ENCODE results near the gene RNF11. TPM values are rescaled to one million over a fixed set of nuclear protein-coding genes. Genes with fewer than 3 reads are reported as not detected.

RNF11 gene, protein sequence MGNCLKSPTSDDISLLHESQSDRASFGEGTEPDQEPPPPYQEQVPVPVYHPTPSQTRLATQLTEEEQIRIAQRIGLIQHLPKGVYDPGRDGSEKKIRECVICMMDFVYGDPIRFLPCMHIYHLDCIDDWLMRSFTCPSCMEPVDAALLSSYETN
- total RNA-seq, result 10 to 100 TPM; 75.1 to 81.5 TPM

DNA sequence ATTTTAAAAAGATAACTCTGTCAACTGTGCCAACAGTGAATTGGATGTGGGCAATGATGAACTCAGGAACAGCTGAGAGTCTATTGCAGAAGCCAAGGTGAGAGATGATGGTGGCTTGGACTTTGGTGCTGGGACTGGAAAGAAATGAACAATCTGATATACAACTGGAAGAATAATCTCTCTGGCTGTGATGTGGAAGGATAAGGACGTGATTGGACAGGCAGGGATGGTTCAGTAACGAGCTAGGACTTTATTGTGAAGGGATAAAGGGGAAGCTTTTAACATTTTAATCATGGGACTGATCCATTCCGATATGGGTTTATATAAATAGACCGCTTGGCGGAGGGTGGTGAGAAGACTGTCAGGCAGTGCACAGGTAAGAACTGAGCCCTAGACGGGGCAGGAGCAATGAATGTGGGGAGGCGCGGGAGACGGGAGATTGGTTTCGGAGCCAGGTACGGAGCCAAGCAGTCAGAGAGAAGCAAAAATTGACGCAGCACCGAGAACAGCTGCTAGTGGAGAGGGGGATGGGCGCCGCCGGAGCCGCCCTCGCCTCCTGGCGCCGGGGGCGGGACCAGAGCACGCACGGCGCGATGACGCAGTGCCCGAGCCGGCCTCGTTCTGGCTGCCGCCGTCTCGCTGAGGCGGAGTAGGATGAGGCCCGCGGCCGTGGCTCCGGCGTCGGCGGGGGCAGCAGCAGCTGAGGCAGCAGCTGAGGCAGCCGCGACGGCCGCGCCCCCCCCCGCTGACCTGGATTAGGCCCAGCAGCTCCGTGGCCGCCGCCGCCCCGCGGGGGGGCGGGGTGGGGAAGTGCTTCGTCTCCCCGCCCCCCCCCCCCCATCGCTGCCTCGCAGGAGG is at the start of gene RNF11:
Gene RNF11 (plus strand): TSS at position 601 of the 858 bp plus-strand sequence. CDS start 484 bp downstream, outside the sequence.
- Histone ChIP-seq H3K27ac (peak within 1 kb of the TSS; percentile 97 to 98), H3K9me3 (no peaks in the 10 kb centered on the region), H3K27me3 (replicated peaks; ENCODE audit: insufficient read depth) (no peaks in the 10 kb centered on the region), H3K4me3 (peak within 1 kb of the TSS; percentile 77 to 99), H3K4me1 (replicated peaks) (peaks cover 9% of the 10 kb centered on the region), H3K36me3 (no peaks in the 10 kb centered on the region)
- peak; percentile 91 for DNase-seq (ENCODE audit: low spot score)
- peak; percentile 99 for TF ChIP-seq POLR2A (IDR thresholded peaks at IDR 0.05)
- TF ChIP-seq, protein P1, sequence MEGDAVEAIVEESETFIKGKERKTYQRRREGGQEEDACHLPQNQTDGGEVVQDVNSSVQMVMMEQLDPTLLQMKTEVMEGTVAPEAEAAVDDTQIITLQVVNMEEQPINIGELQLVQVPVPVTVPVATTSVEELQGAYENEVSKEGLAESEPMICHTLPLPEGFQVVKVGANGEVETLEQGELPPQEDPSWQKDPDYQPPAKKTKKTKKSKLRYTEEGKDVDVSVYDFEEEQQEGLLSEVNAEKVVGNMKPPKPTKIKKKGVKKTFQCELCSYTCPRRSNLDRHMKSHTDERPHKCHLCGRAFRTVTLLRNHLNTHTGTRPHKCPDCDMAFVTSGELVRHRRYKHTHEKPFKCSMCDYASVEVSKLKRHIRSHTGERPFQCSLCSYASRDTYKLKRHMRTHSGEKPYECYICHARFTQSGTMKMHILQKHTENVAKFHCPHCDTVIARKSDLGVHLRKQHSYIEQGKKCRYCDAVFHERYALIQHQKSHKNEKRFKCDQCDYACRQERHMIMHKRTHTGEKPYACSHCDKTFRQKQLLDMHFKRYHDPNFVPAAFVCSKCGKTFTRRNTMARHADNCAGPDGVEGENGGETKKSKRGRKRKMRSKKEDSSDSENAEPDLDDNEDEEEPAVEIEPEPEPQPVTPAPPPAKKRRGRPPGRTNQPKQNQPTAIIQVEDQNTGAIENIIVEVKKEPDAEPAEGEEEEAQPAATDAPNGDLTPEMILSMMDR (IDR thresholded peaks at IDR 0.05), result peak in 2 of 4 experiments; percentile 7 to 23
- peak; percentile 90 for TF ChIP-seq POLR2AphosphoS5 (IDR thresholded peaks at IDR 0.05)
- intact Hi-C loops (cut with DNase I), result no loop called here
- 0% methylated on average over 48 of the region's 57 CpGs for WGBS

DNA sequence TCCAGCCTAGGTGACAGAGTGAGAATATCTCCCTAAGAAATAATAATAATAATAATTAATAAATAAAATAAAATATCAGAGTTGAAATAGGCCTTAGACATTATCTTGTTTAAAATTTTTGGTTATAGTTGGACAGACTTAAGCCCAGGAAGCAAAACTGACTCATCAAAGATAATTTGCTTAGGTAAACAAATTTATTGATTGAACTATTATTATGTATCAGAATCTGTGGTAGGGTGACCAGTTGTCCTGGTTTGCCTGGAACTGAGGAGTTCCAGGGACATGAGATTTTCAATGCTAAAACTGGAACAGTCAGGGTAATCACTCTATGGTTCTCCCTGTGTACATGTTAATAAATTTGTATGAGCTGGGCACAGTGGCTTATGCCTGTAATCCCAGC is 47.8 kb upstream of the RNF11 start:
- no peak for DNase-seq (ENCODE audit: low spot score)
- H3K9me3 ChIP-seq, result no peaks in the 10 kb centered on the region
- intact Hi-C loops (cut with DNase I), result no loop called here
- no peaks in the 10 kb centered on the region for H3K4me1 ChIP-seq (replicated peaks)
- H3K36me3 ChIP-seq, result no peaks in the 10 kb centered on the region
- no peak overlapping the region for H3K4me3 ChIP-seq
- no peaks in the 10 kb centered on the region for H3K27me3 ChIP-seq (replicated peaks; ENCODE audit: insufficient read depth)
- no peak overlapping the region for H3K27ac ChIP-seq
- TF ChIP-seq, protein P1 (IDR thresholded peaks at IDR 0.05), result no peak
- TF ChIP-seq POLR2A (IDR thresholded peaks at IDR 0.05) (no peak), POLR2AphosphoS5 (IDR thresholded peaks at IDR 0.05) (no peak)

DNA sequence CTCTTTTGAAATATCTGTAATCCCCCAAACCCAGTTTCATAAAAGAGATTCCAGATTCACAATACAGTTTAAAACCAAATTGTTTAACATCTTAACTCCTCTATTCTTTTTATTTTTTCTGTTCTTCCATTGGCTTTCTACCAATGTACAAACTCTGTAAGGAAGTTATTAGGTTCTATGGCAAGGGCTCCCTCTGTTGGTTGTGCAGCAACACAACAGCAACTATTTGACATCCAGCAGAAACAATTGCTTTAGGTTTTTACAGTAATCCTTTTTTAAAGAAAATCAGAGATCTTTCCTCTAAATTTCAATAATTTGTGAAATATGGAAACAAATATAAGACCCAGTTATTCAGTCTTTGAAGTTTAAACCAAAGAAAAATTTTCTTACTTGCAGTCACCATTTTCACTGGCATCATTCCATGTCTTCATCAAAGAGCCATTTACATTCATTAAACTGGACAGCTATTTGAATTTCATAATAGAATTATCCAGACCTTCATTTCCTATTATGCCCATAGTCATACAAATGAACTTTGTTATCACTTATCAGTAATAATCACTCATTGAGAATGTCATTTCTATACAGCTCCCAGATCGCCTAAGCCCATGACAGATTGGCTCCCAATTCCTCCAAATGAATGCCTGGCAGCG is 46.5 kb upstream of the RNF11 start:
- intact Hi-C loops (cut with DNase I), result loop anchor here (5.0 kb wide), 2 partner anchors 108 to 417 kb away; no protein-coding TSS in a partner anchor
- H3K9me3 ChIP-seq, result no peaks in the 10 kb centered on the region
- H3K27me3 ChIP-seq (replicated peaks; ENCODE audit: insufficient read depth), result no peaks in the 10 kb centered on the region
- no peaks in the 10 kb centered on the region for H3K4me1 ChIP-seq (replicated peaks)
- WGBS, result 55% methylated on average over 2 of the region's 2 CpGs
- no peaks in the 10 kb centered on the region for H3K36me3 ChIP-seq
- H3K4me3 ChIP-seq, result no peak overlapping the region
- TF ChIP-seq POLR2A (IDR thresholded peaks at IDR 0.05), result no peak
- TF ChIP-seq, protein P1 (IDR thresholded peaks at IDR 0.05), result peak; percentile 46 to 89 (median 82)
- TF ChIP-seq POLR2AphosphoS5 (IDR thresholded peaks at IDR 0.05), result no peak
- no peak overlapping the region for H3K27ac ChIP-seq
- DNase-seq (ENCODE audit: low spot score), result peak; percentile 21

DNA sequence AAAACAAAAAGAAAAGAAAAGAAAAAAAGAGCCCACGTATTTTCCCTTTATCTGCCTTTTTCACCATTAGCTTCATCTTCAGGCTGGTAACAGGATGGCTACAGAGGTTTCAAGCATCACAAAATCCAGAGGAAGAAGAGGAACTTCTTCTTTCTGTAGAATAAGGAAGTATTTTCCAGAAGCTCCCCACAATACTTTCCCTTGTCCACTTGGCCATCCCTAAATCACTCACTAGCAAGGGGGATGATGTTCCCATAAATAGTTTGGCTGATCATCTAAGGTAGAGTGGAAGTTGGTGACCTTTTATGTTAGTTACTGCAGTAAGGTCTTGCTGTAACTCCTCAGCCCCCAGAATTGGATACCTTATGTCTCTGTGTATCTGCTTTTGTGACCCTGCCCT is 45.1 kb upstream of the RNF11 start:
- DNase-seq (ENCODE audit: low spot score), result no peak
- Histone ChIP-seq H3K9me3 (no peaks in the 10 kb centered on the region), H3K36me3 (no peaks in the 10 kb centered on the region), H3K4me3 (no peak overlapping the region), H3K27me3 (replicated peaks; ENCODE audit: insufficient read depth) (no peaks in the 10 kb centered on the region), H3K27ac (no peak overlapping the region), H3K4me1 (replicated peaks) (no peaks in the 10 kb centered on the region)
- WGBS, result 56% methylated on average over 1 of the region's 1 CpG
- TF ChIP-seq POLR2AphosphoS5 (IDR thresholded peaks at IDR 0.05) (no peak), POLR2A (IDR thresholded peaks at IDR 0.05) (no peak)
- TF ChIP-seq, protein P1 (IDR thresholded peaks at IDR 0.05), result no peak
- intact Hi-C loops (cut with DNase I), result loop anchor here (5.0 kb wide), 2 partner anchors 106 to 419 kb away; no protein-coding TSS in a partner anchor

All from prostate gland (tissue), 2 donors.